Limb (tissue), 2 donors: ENCODE results near the gene LIFR.
"Not testable (repeated sequence)": the region's sequence is repeated elsewhere in the genome, so short reads cannot be mapped to it uniquely, and the experiment has no call there.

Experiments used
- DNase-seq, 2 donors: peaks; one replicate each; pipeline ENCODE4 v3.0.0-alpha.2; 2016; ENCODE audit errors: extremely low spot score in 2 of 2

Gene LIFR

GRCh38 chr5:38524022-38524421 is 32.4 kb downstream of the LIFR start:
- no peak for DNase-seq

- DNase-seq, result no peak
Measured at GRCh38 chr5:38519476-38519875, 37.0 kb downstream of the LIFR start.

- DNase-seq, result no peak
Measured at GRCh38 chr5:38518341-38518740, 38.1 kb downstream of the LIFR start.

- DNase-seq, result not testable (repeated sequence)
Measured at GRCh38 chr5:38516649-38517048, 39.8 kb downstream of the LIFR start.

- DNase-seq, result no peak
Measured at GRCh38 chr5:38515646-38516045, 40.8 kb downstream of the LIFR start.

GRCh38 chr5:38515092-38515491 is 41.4 kb downstream of the LIFR start:
- DNase-seq, result no peak

- no peak for DNase-seq
Measured at GRCh38 chr5:38509185-38509584, 47.3 kb downstream of the LIFR start.

GRCh38 chr5:38506302-38506701 is 50.1 kb downstream of the LIFR start:
- no peak for DNase-seq

GRCh38 chr5:38500573-38501260 is 55.7 kb downstream of the LIFR start:
- DNase-seq, result no peak

- DNase-seq, result no peak
Measured at GRCh38 chr5:38497946-38498345, 58.5 kb downstream of the LIFR start.

- DNase-seq, result no peak
Measured at GRCh38 chr5:38494763-38495162, 61.7 kb downstream of the LIFR start.

GRCh38 chr5:38494175-38494574 is 62.3 kb downstream of the LIFR start:
- DNase-seq, result no peak

- no peak for DNase-seq
Measured at GRCh38 chr5:38483805-38484398, 72.5 kb downstream of the LIFR start.

GRCh38 chr5:38479315-38479904 is 77.0 kb downstream of the LIFR start:
- no peak for DNase-seq

- DNase-seq, result no peak
Measured at GRCh38 chr5:38478878-38479277, 77.6 kb downstream of the LIFR start.

GRCh38 chr5:38478166-38478565 is 78.3 kb downstream of the LIFR start:
- DNase-seq, result no peak

- no peak for DNase-seq
Measured at GRCh38 chr5:38473008-38473407, 83.4 kb downstream of the LIFR start.

GRCh38 chr5:38472541-38472940 is 83.9 kb downstream of the LIFR start:
- no peak for DNase-seq

- DNase-seq, result no peak
Measured at GRCh38 chr5:38471709-38472108, 84.7 kb downstream of the LIFR start.

- DNase-seq, result no peak
Measured at GRCh38 chr5:38469707-38470267, 86.7 kb downstream of the LIFR start.

GRCh38 chr5:38468978-38469706 is 87.3 kb downstream of the LIFR start:
- peak; percentile 59 to 76 for DNase-seq

- no peak for DNase-seq
Measured at GRCh38 chr5:38468202-38468673, 88.2 kb downstream of the LIFR start.
